ENCODE data around the gene GAREM1. TPM values are rescaled to one million over a fixed set of nuclear protein-coding genes. Genes with fewer than 3 reads are reported as not detected.

The GAREM1 gene
- total RNA-seq, 1 experiment from 2014 or later: 10.2 TPM

GRCh38 chr18:32318581-32318980, 152.1 kb downstream of the GAREM1 start:
- no peaks in the 10 kb centered on the region for H3K9me3 ChIP-seq (ENCODE audit: insufficient read depth, low read depth)
- no peak for TF ChIP-seq CTCF (conservative IDR thresholded peaks at IDR 0.05)
- no peak for TF ChIP-seq EZH2 (IDR thresholded peaks at IDR 0.05; ENCODE audit: low read depth)
- H3K36me3 ChIP-seq (ENCODE audit: low read depth): no peaks in the 10 kb centered on the region
- ChIA-PET POLR2A (ENCODE audit: unreplicated experiment) (no interaction called here), CTCF (no interaction called here)
- no peak overlapping the region for H3K27ac ChIP-seq
- no peaks in the 10 kb centered on the region for H3K27me3 ChIP-seq (ENCODE audit: insufficient read depth, low read depth)
- no peak overlapping the region for H3K4me2 ChIP-seq
- no peaks in the 10 kb centered on the region for H3K79me2 ChIP-seq (ENCODE audit: low read depth)
- no peaks in the 10 kb centered on the region for H3F3A ChIP-seq (ENCODE audit: insufficient read depth, low read depth)
- intact Hi-C loops (cut with micrococcal nuclease; ENCODE audit: unreplicated experiment): no loop called here
- H3K9me2 ChIP-seq (ENCODE audit: insufficient read depth): no peaks in the 10 kb centered on the region
- H2AFZ ChIP-seq: no peak overlapping the region
- H4K20me1 ChIP-seq (ENCODE audit: insufficient read depth): no peaks in the 10 kb centered on the region
- no peak for DNase-seq
- no peak overlapping the region for H3K4me3 ChIP-seq
- peaks cover 15% of the 10 kb centered on the region for H3K4me1 ChIP-seq (replicated peaks; ENCODE audit: insufficient read depth)
- BruUV-seq (replicated peaks): no TSS peak

- Histone ChIP-seq H3K4me1 (replicated peaks; ENCODE audit: insufficient read depth) (peaks cover 15% of the 10 kb centered on the region), H3K4me3 (no peak overlapping the region), H3K27ac (peak overlapping the region; percentile 68), H3K9me3 (ENCODE audit: insufficient read depth, low read depth) (no peaks in the 10 kb centered on the region), H4K20me1 (ENCODE audit: insufficient read depth) (no peaks in the 10 kb centered on the region), H3K36me3 (ENCODE audit: low read depth) (no peaks in the 10 kb centered on the region), H3K9me2 (ENCODE audit: insufficient read depth) (no peaks in the 10 kb centered on the region), H3F3A (ENCODE audit: insufficient read depth, low read depth) (no peaks in the 10 kb centered on the region), H3K79me2 (ENCODE audit: low read depth) (no peaks in the 10 kb centered on the region), H3K4me2 (peak overlapping the region; percentile 34; the same call in 1 of the 2 replicates), H3K27me3 (ENCODE audit: insufficient read depth, low read depth) (no peaks in the 10 kb centered on the region), H2AFZ (no peak overlapping the region)
- TF ChIP-seq EZH2 (IDR thresholded peaks at IDR 0.05; ENCODE audit: low read depth) (no peak), CTCF (conservative IDR thresholded peaks at IDR 0.05) (no peak)
- BruUV-seq (replicated peaks): no TSS peak
- ChIA-PET POLR2A (ENCODE audit: unreplicated experiment) (no interaction called here), CTCF (no interaction called here)
- intact Hi-C loops (cut with micrococcal nuclease; ENCODE audit: unreplicated experiment): no loop called here
- no peak for DNase-seq
Measured at GRCh38 chr18:32317651-32318050, 153.0 kb downstream of the GAREM1 start.

- Histone ChIP-seq H3F3A (ENCODE audit: insufficient read depth, low read depth) (no peaks in the 10 kb centered on the region), H4K20me1 (ENCODE audit: insufficient read depth) (no peaks in the 10 kb centered on the region), H3K9me3 (ENCODE audit: insufficient read depth, low read depth) (no peaks in the 10 kb centered on the region), H3K27me3 (ENCODE audit: insufficient read depth, low read depth) (no peaks in the 10 kb centered on the region), H3K79me2 (ENCODE audit: low read depth) (no peaks in the 10 kb centered on the region), H3K4me3 (no peak overlapping the region), H2AFZ (no peak overlapping the region), H3K36me3 (ENCODE audit: low read depth) (no peaks in the 10 kb centered on the region), H3K4me2 (no peak overlapping the region), H3K27ac (no peak overlapping the region), H3K4me1 (replicated peaks; ENCODE audit: insufficient read depth) (peaks cover 15% of the 10 kb centered on the region), H3K9me2 (ENCODE audit: insufficient read depth) (no peaks in the 10 kb centered on the region)
- DNase-seq: no peak
- no TSS peak for BruUV-seq (replicated peaks)
- CTCF ChIA-PET: no interaction called here
- POLR2A ChIA-PET (ENCODE audit: unreplicated experiment): no interaction called here
- intact Hi-C loops (cut with micrococcal nuclease; ENCODE audit: unreplicated experiment): no loop called here
- no peak for TF ChIP-seq EZH2 (IDR thresholded peaks at IDR 0.05; ENCODE audit: low read depth)
- TF ChIP-seq CTCF (conservative IDR thresholded peaks at IDR 0.05): no peak
Measured at GRCh38 chr18:32315881-32316280, 154.8 kb downstream of the GAREM1 start.

Measured in PC-9 (cell line).